H1 (cell line): Measurements from ENCODE around the gene GAN. TPM values are rescaled to one million over a fixed set of nuclear protein-coding genes. Genes with fewer than 3 reads are reported as not detected.

Experiments
- CTCF ChIA-PET: fragments of 300-600 bp; sonication (Branson Sonifier 250); formaldehyde crosslinking; loops from one replicate; lab custom pipeline; 2021; ENCODE audit not compliant: partially characterized antibody; lab: Charles Lee
- POLR2A ChIA-PET: fragments of 300-600 bp; sonication (Branson Sonifier 250); formaldehyde crosslinking; loops from one replicate; lab custom pipeline; 2021; ENCODE audit warnings: inconsistent platforms; ENCODE audit not compliant: partially characterized antibody; lab: Charles Lee
- DNase-seq, 2 experiments: peaks; one replicate each; pipeline versions ENCODE4 v3.0.0 to v3.0.0-alpha.2; 2010 to 2022; ENCODE audit warnings: low spot score in 2 of 2, low read depth in 1 of 2, mixed read lengths in 1 of 2
- FAIRE-seq: peaks from 2 replicates; lab custom pipeline; 2011; peaks lifted over from hg19 to GRCh38; lab: Jason Lieb, UNC
- H2AFZ ChIP-seq: 2 replicates; pipeline ENCODE4 v1.8.1; 2012; ENCODE audit warnings: low read length, inconsistent platforms
- H2AK5ac ChIP-seq: 2 replicates; pipeline ENCODE4 v1.6.1; 2013; ENCODE audit warnings: low read depth, low read length
- H2BK120ac ChIP-seq: replicated peaks from 2 replicates; pipeline ENCODE3; 2013; ENCODE audit warnings: low read depth, low read length, inconsistent platforms
- H2BK12ac ChIP-seq: 2 replicates; pipeline ENCODE4 v1.6.1; 2013; ENCODE audit warnings: low read depth, low read length
- H2BK15ac ChIP-seq: 2 replicates; pipeline ENCODE4 v1.6.1; 2013; ENCODE audit warnings: low read length
- H2BK20ac ChIP-seq: 2 replicates; pipeline ENCODE4 v1.6.1; 2013; ENCODE audit warnings: low read length
- H2BK5ac ChIP-seq: 2 replicates; pipeline ENCODE4 v1.6.1; 2013; ENCODE audit warnings: low read depth, low read length
- H3K14ac ChIP-seq: 2 replicates; pipeline ENCODE4 v1.6.1; 2013; ENCODE audit warnings: inconsistent platforms; ENCODE audit not compliant: insufficient read length
- H3K18ac ChIP-seq: 2 replicates; pipeline ENCODE4 v1.6.1; 2013; ENCODE audit warnings: low read length; ENCODE audit errors: extremely low read depth
- H3K23ac ChIP-seq: 2 replicates; pipeline ENCODE4 v1.6.1; 2013; ENCODE audit warnings: inconsistent platforms; ENCODE audit not compliant: insufficient read length
- H3K23me2 ChIP-seq: 2 replicates; pipeline ENCODE4 v1.6.1; 2013; ENCODE audit warnings: low read depth, low read length
- H3K27ac ChIP-seq: 2 replicates; pipeline ENCODE4 v1.6.1; 2011; ENCODE audit warnings: low read depth, low read length, inconsistent platforms
- H3K27me3 ChIP-seq, 4 experiments: replicated peaks in 1 of 4; 1 replicate in 1 of 4; 2 replicates in 3 of 4; pipeline versions ENCODE4 v1.6.1 to v1.8.1; 2011 to 2013; ENCODE audit warnings: low read length in 3 of 4, mild to moderate bottlenecking in 3 of 4, inconsistent platforms in 2 of 4, mixed read lengths in 2 of 4, moderate library complexity in 1 of 4; ENCODE audit not compliant: control insufficient read depth in 3 of 4, insufficient read depth in 3 of 4; ENCODE audit errors: extremely low read depth in 1 of 4
- H3K36me3 ChIP-seq, 4 experiments: 2 replicates each; pipeline versions ENCODE4 v1.6.1 to v1.8.1; 2011 to 2013; ENCODE audit warnings: mild to moderate bottlenecking in 4 of 4, low read length in 3 of 4, moderate library complexity in 2 of 4, control low read depth in 1 of 4, inconsistent platforms in 1 of 4; ENCODE audit not compliant: insufficient read depth in 4 of 4, control insufficient read depth in 2 of 4
- H3K4ac ChIP-seq: replicated peaks from 2 replicates; pipeline ENCODE3; 2013; ENCODE audit warnings: low read length, low read depth, mixed read lengths, inconsistent platforms; ENCODE audit not compliant: insufficient read length
- H3K4me1 ChIP-seq, 4 experiments: replicated peaks in 1 of 4; 1 replicate in 1 of 4; 2 replicates in 3 of 4; pipeline versions ENCODE4 v1.6.1 to v1.8.1; 2011 to 2013; ENCODE audit warnings: low read length in 3 of 4, inconsistent platforms in 2 of 4, mixed read lengths in 1 of 4; ENCODE audit not compliant: insufficient read depth in 4 of 4, control insufficient read depth in 3 of 4
- H3K4me2 ChIP-seq, 2 experiments: 2 replicates each; pipeline versions ENCODE4 v1.6.1 to v1.8.1; 2011 to 2013; ENCODE audit warnings: low read depth in 2 of 2, low read length in 2 of 2, control low read depth in 1 of 2, inconsistent platforms in 1 of 2, mild to moderate bottlenecking in 1 of 2; ENCODE audit not compliant: insufficient read depth in 1 of 2
- H3K4me3 ChIP-seq, 4 experiments: fragments of 200-600, 300-600 bp in 1 of 4; sonication (generic), shearing (Covaris generic), sonication (Bioruptor Twin) in 1 of 4; 2 replicates each; pipeline versions ENCODE4 v1.5.1 to v1.8.1; 2011 to 2016; ENCODE audit warnings: low read length in 4 of 4, low read depth in 3 of 4, control low read depth in 2 of 4, inconsistent platforms in 2 of 4, mild to moderate bottlenecking in 2 of 4, mixed read lengths in 1 of 4, moderate library complexity in 1 of 4; ENCODE audit not compliant: insufficient read depth in 2 of 4; ENCODE audit errors: extremely low read depth in 1 of 4
- H3K56ac ChIP-seq: replicated peaks from 2 replicates; pipeline ENCODE3; 2013; ENCODE audit warnings: low read depth, mild to moderate bottlenecking, mixed read lengths, low read length, inconsistent platforms; ENCODE audit not compliant: insufficient read length
- H3K79me1 ChIP-seq: 2 replicates; pipeline ENCODE4 v1.6.1; 2013; ENCODE audit warnings: low read depth, low read length, control low read depth
- H3K79me2 ChIP-seq, 2 experiments: 2 replicates each; pipeline versions ENCODE4 v1.6.1 to v1.8.1; 2012 to 2013; ENCODE audit warnings: low read length in 2 of 2, mild to moderate bottlenecking in 2 of 2, inconsistent platforms in 1 of 2; ENCODE audit not compliant: insufficient read depth in 2 of 2, control insufficient read depth in 1 of 2
- H3K9ac ChIP-seq, 4 experiments: replicated peaks in 1 of 4; 1 replicate in 1 of 4; 2 replicates in 3 of 4; pipeline versions ENCODE4 v1.6.1 to v1.8.1; 2011 to 2013; ENCODE audit warnings: low read depth in 3 of 4, low read length in 3 of 4, control low read depth in 2 of 4, mild to moderate bottlenecking in 2 of 4, moderate library complexity in 2 of 4, inconsistent platforms in 1 of 4; ENCODE audit errors: extremely low read depth in 1 of 4
- H3K9me3 ChIP-seq, 2 experiments: 2 replicates each; pipeline versions ENCODE4 v1.6.1 to v1.8.1; 2012 to 2013; ENCODE audit warnings: mild to moderate bottlenecking in 2 of 2, moderate library complexity in 2 of 2, control low read depth in 1 of 2, inconsistent platforms in 1 of 2, low read depth in 1 of 2, low read length in 1 of 2, mixed read lengths in 1 of 2; ENCODE audit not compliant: insufficient read depth in 2 of 2
- H4K20me1 ChIP-seq, 2 experiments: replicated peaks in 1 of 2; 2 replicates each; pipeline versions ENCODE3 to v1.8.1; 2011 to 2013; ENCODE audit warnings: inconsistent platforms in 2 of 2, low read length in 2 of 2, mild to moderate bottlenecking in 1 of 2; ENCODE audit not compliant: insufficient read depth in 2 of 2, control insufficient read depth in 1 of 2
- H4K5ac ChIP-seq: 2 replicates; pipeline ENCODE4 v1.6.1; 2013; ENCODE audit warnings: low read length, low read depth, mixed read lengths, inconsistent platforms; ENCODE audit not compliant: insufficient read length
- H4K8ac ChIP-seq: 2 replicates; pipeline ENCODE4 v1.8.0; 2013; ENCODE audit warnings: mild to moderate bottlenecking, moderate library complexity, low read length, inconsistent platforms; ENCODE audit not compliant: insufficient read depth; ENCODE audit errors: extremely low read depth
- H4K91ac ChIP-seq: replicated peaks from 2 replicates; pipeline ENCODE3; 2013; ENCODE audit warnings: low read length, mixed read lengths, inconsistent platforms; ENCODE audit not compliant: insufficient read length
- BCL11A ChIP-seq, 2 experiments: IDR thresholded peaks; one replicate each; pipeline ENCODE4 v1.6.1; 2011; ENCODE audit warnings: low read depth in 2 of 2, low read length in 2 of 2, mild to moderate bottlenecking in 2 of 2
- HDAC6 ChIP-seq: IDR thresholded peaks from one replicate; pipeline ENCODE4 v1.7.1; 2012; ENCODE audit warnings: low read depth, mild to moderate bottlenecking, inconsistent platforms, low read length, moderate library complexity
- KDM5A ChIP-seq: fragments of 200-600 bp; IDR thresholded peaks from 2 replicates; pipeline ENCODE4 v1.7.1; 2012; ENCODE audit warnings: mild to moderate bottlenecking, low read length, inconsistent platforms, mixed read lengths
- NRF1 ChIP-seq: IDR thresholded peaks from 2 replicates; pipeline ENCODE4 v1.6.1; 2011; ENCODE audit warnings: mild to moderate bottlenecking, low read depth, low read length, improper control_type of control experiment
- POLR2AphosphoS5 ChIP-seq: IDR thresholded peaks from 2 replicates; pipeline ENCODE4 v1.6.1; 2011; ENCODE audit warnings: low read depth, low read length
- RFX5 ChIP-seq: IDR thresholded peaks from 2 replicates; pipeline ENCODE4 v1.6.1; 2011; ENCODE audit warnings: low read depth, low read length, improper control_type of control experiment, borderline replicate concordance
- SIN3A ChIP-seq, 2 experiments: IDR thresholded peaks in 1 of 2; conservative IDR thresholded peaks in 1 of 2; 2 replicates each; pipeline ENCODE4 v1.6.1; 2011 to 2012; ENCODE audit warnings: low read length in 2 of 2, improper control_type of control experiment in 1 of 2, low read depth in 1 of 2, mild to moderate bottlenecking in 1 of 2
- TAF1 ChIP-seq: IDR thresholded peaks from 2 replicates; pipeline ENCODE4 v1.6.1; 2011; ENCODE audit warnings: mild to moderate bottlenecking, low read depth, low read length
- YY1 ChIP-seq: IDR thresholded peaks from 2 replicates; pipeline ENCODE4 v1.6.1; 2011; ENCODE audit warnings: low read depth, mild to moderate bottlenecking, low read length
- WGBS, 2 experiments: shearing (Covaris generic) in 1 of 2; methylation state at CpG; one replicate each; pipeline versions ENCODE4 v1.1.6 to v1.1.7; 2013 to 2015; ENCODE audit warnings: low lambda C conversion rate in 2 of 2, mixed read lengths in 2 of 2, inconsistent platforms in 1 of 2, low coverage in 1 of 2, missing lambda C conversion rate in 1 of 2; ENCODE audit not compliant: insufficient replicate concordance in 2 of 2, insufficient coverage in 1 of 2, insufficient read length in 1 of 2; ENCODE audit errors: extremely low coverage in 1 of 2, missing lambda C conversion rate in 1 of 2; 5-methylcytosine and 5-hydroxymethylcytosine counted together
- polyA plus RNA-seq, 7 experiments: library from polyadenylated mRNA; depleted of rRNA in 3 of 7; stranded (reverse) in 5 of 7; unstranded in 2 of 7; fragments of >200 nt in 5 of 7; fragments of 200-250 nt in 2 of 7; gene quantifications; 1 replicate in 5 of 7; 2 replicates in 1 of 7; 4 replicates in 1 of 7; pipeline versions ENCODE4 v1.2.1 to v1.2.3, GENCODE V29; 2011 to 2013; ENCODE audit warnings: missing spikeins in 2 of 7, mixed read lengths in 2 of 7
- total RNA-seq: library from RNA; stranded (reverse); fragmentation: NEBNext Ultra II Directional; extraction: Animal tissue kit (Norgen Biotek cat#: 25700); gene quantifications from 2 replicates; pipeline ENCODE4 v1.2.1, GENCODE V29; 2021
- TF ChIP-seq, protein P1 (sequence below), 3 experiments: IDR thresholded peaks; 1 replicate in 2 of 3; 2 replicates in 1 of 3; pipeline versions ENCODE4 v1.5.1 to v1.6.1; 2011; ENCODE audit warnings: low read length in 3 of 3, mild to moderate bottlenecking in 3 of 3, inconsistent platforms in 2 of 3, low read depth in 1 of 3, moderate library complexity in 1 of 3; ENCODE audit not compliant: insufficient read depth in 1 of 3; ENCODE audit errors: control extremely low read depth in 1 of 3

GAN gene
- total and polyA plus RNA-seq, 2 of the 8 experiments (the other 6 are each of a cell fraction or from before 2014, with no cell fraction given): 4.5 to 23.9 TPM

DNA sequence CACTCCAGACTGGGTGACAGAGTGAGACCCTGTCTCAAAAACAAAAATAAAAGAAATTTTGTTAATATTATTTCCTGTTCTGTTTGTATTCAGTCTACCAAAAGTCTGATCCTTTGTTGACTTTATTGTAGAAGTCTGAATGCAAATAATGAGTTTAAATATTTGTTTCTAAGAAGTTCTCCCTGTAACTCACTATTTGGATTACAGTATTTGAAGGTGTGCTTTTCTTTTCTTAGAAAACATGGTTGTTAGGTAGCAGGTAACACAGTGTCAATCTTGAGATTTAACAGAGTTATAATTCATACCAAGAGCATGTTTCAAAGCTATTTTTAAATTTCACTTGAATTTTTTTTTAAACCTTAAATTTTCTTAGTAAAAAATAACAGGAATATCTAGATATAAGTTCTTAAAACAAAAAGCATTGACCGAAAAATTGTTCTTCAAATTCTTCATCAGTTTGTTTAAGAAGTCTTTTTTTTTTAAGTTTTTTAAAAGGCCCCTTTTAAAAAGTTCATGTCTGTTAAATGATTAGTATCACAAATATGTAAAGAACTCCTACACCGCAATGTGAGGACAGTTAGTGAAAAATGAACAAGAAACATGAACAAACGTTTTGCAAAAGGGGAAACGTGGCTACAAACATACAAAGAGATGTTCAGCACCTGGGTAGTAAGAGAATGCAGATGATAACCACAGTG is 35.0 kb downstream of the GAN start:
- H3K27ac ChIP-seq: no peak overlapping the region
- WGBS, 2 experiments: 93% methylated on average over 4 of the region's 4 CpGs; no CpG with 5 or more reads in 1 of the 2 experiments
- H3K4ac ChIP-seq: no peak overlapping the region
- H3K9ac ChIP-seq: no peak overlapping the region
- no peaks in the 10 kb centered on the region for H3K27me3 ChIP-seq
- no peak overlapping the region for H2AK5ac ChIP-seq
- peaks cover 21% of the 10 kb centered on the region in 2 experiments for H3K9me3 ChIP-seq
- POLR2A ChIA-PET: no interaction called here
- H2AFZ ChIP-seq: no peak overlapping the region
- no peak overlapping the region for H3K18ac ChIP-seq
- no peak overlapping the region for H3K4me2 ChIP-seq
- no peak overlapping the region for H2BK20ac ChIP-seq
- H3K14ac ChIP-seq: no peak overlapping the region
- H3K36me3 ChIP-seq: peaks cover 0 to 7% (median 5%) of the 10 kb centered on the region in 4 experiments; a peak in 2 of 8 replicates
- H4K20me1 ChIP-seq: peaks cover 0 to 2% of the 10 kb centered on the region in 2 experiments
- H4K8ac ChIP-seq: no peak overlapping the region
- no peak overlapping the region for H3K56ac ChIP-seq
- no peaks in the 10 kb centered on the region; the same call in none of the 2 replicates for H3K79me1 ChIP-seq
- H3K4me1 ChIP-seq: no peaks in the 10 kb centered on the region
- no peak for FAIRE-seq
- no peak overlapping the region for H4K91ac ChIP-seq
- CTCF ChIA-PET: interaction anchor here (0.6 to 2.9 kb wide), 6 partner anchors 15 to 88 kb away, joined by 3 to 7 read pairs (median 4); no protein-coding TSS in a partner anchor
- DNase-seq: no peak
- peaks cover 0 to 5% of the 10 kb centered on the region in 2 experiments; a peak in 2 of 4 replicates for H3K79me2 ChIP-seq
- no peak overlapping the region for H3K4me3 ChIP-seq
- no peak overlapping the region for H2BK120ac ChIP-seq
- H3K23me2 ChIP-seq: no peaks in the 10 kb centered on the region
- no peak overlapping the region for H2BK12ac ChIP-seq
- H4K5ac ChIP-seq: no peak overlapping the region
- no peak overlapping the region for H2BK5ac ChIP-seq
- H3K23ac ChIP-seq: no peak overlapping the region
- H2BK15ac ChIP-seq: no peak overlapping the region
- TF ChIP-seq, protein P1, sequence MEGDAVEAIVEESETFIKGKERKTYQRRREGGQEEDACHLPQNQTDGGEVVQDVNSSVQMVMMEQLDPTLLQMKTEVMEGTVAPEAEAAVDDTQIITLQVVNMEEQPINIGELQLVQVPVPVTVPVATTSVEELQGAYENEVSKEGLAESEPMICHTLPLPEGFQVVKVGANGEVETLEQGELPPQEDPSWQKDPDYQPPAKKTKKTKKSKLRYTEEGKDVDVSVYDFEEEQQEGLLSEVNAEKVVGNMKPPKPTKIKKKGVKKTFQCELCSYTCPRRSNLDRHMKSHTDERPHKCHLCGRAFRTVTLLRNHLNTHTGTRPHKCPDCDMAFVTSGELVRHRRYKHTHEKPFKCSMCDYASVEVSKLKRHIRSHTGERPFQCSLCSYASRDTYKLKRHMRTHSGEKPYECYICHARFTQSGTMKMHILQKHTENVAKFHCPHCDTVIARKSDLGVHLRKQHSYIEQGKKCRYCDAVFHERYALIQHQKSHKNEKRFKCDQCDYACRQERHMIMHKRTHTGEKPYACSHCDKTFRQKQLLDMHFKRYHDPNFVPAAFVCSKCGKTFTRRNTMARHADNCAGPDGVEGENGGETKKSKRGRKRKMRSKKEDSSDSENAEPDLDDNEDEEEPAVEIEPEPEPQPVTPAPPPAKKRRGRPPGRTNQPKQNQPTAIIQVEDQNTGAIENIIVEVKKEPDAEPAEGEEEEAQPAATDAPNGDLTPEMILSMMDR (IDR thresholded peaks at IDR 0.05; ENCODE audit: control extremely low read depth in 1 of 3, insufficient read depth in 1 of 3, low read depth in 1 of 3, low read length in 3 of 3): no peak
- TF ChIP-seq KDM5A (no peak), HDAC6 (no peak), TAF1 (no peak), POLR2AphosphoS5 (no peak), YY1 (no peak), NRF1 (no peak), BCL11A (IDR thresholded peaks at IDR 0.05; ENCODE audit: low read depth in 2 of 2, low read length in 2 of 2) (no peak), SIN3A (conservative IDR thresholded peaks at IDR 0.05 in 1 of 2, IDR thresholded peaks at IDR 0.05 in 1 of 2; ENCODE audit: low read depth in 1 of 2, low read length in 2 of 2) (no peak), RFX5 (no peak)
